Measurements from ENCODE around the gene TRAPPC12. TPM values are rescaled to one million over a fixed set of nuclear protein-coding genes. Genes with fewer than 3 reads are reported as not detected.
A peak's percentile ranks its signal among the peaks of the same experiment; 100 is the strongest.

The TRAPPC12 gene
- polyA plus RNA-seq, 1 donor (not counting 4 experiments of a cell fraction or from before 2014, with no cell fraction given), result 44.2 TPM

DNA sequence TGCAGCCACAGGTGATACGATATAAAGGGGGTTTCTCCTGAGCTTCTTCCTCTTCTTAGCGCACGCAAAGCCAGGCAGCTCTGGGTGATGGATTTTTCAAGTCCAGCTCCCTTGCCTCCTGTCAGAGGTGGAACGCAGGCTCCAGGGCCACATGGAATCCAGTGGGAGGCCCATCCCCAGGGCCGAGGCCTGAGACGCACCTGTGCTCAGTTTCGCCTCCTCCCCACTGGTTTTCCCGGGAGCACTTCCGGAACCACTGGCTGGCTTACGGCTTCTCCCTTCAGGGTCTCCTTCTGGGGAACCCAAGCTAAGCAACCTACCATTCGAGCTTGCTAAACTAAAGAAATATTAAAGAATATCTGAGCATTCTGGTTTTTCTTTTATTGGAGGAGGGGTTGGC, 63.6 kb downstream of the TRAPPC12 start:
- dilution Hi-C loops (cut with MboI; ENCODE audit: extremely low pct_ligation_motif_present, low sequenced_read_pairs), result no loop called here
- DNase-seq (ENCODE audit: low read depth, low spot score), result no peak
- no peaks in the 10 kb centered on the region for H3K27me3 ChIP-seq (ENCODE audit: control insufficient read depth, extremely low read depth, insufficient read depth, low read length)
- H4K20me1 ChIP-seq (ENCODE audit: control insufficient read depth, extremely low read depth, insufficient read depth, low read length), result no peaks in the 10 kb centered on the region
- no peak overlapping the region for H2AFZ ChIP-seq (ENCODE audit: control insufficient read depth, low read length)
- no peak overlapping the region for H3K9ac ChIP-seq (ENCODE audit: control insufficient read depth, extremely low read depth, insufficient read depth, low read length)
- no peaks in the 10 kb centered on the region for H3K4me1 ChIP-seq (ENCODE audit: control insufficient read depth, extremely low read depth, insufficient read depth, low read length)
- no peak for FAIRE-seq
- TF ChIP-seq EZH2 (IDR thresholded peaks at IDR 0.05; ENCODE audit: low read length), result no peak
- TF ChIP-seq, protein P1, sequence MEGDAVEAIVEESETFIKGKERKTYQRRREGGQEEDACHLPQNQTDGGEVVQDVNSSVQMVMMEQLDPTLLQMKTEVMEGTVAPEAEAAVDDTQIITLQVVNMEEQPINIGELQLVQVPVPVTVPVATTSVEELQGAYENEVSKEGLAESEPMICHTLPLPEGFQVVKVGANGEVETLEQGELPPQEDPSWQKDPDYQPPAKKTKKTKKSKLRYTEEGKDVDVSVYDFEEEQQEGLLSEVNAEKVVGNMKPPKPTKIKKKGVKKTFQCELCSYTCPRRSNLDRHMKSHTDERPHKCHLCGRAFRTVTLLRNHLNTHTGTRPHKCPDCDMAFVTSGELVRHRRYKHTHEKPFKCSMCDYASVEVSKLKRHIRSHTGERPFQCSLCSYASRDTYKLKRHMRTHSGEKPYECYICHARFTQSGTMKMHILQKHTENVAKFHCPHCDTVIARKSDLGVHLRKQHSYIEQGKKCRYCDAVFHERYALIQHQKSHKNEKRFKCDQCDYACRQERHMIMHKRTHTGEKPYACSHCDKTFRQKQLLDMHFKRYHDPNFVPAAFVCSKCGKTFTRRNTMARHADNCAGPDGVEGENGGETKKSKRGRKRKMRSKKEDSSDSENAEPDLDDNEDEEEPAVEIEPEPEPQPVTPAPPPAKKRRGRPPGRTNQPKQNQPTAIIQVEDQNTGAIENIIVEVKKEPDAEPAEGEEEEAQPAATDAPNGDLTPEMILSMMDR (optimal IDR thresholded peaks at IDR 0.05 in 1 of 3, IDR thresholded peaks at IDR 0.05 in 1 of 3, conservative IDR thresholded peaks at IDR 0.05 in 1 of 3; ENCODE audit: extremely low read depth in 1 of 3, insufficient read depth in 2 of 3, low read length in 3 of 3), result no peak
- no peaks in the 10 kb centered on the region for H3K9me1 ChIP-seq (ENCODE audit: control insufficient read depth, extremely low read depth, insufficient read depth, low read length)
- no peak overlapping the region for H3K4me3 ChIP-seq (ENCODE audit: control insufficient read depth in 2 of 3, extremely low read depth in 1 of 3, insufficient read depth in 2 of 3, low read depth in 1 of 3, low read length in 3 of 3)
- H3K27ac ChIP-seq (ENCODE audit: control insufficient read depth, insufficient read depth, low read length), result no peak overlapping the region
- H3K9me3 ChIP-seq (ENCODE audit: control insufficient read depth, low read depth, low read length), result no peaks in the 10 kb centered on the region
- H3K36me3 ChIP-seq (ENCODE audit: control insufficient read depth in 2 of 2, extremely low read depth in 1 of 2, insufficient read depth in 2 of 2, low read length in 2 of 2), result peaks cover 18 to 22% of the 10 kb centered on the region in 2 experiments
- no peaks in the 10 kb centered on the region for H3K79me2 ChIP-seq (ENCODE audit: control insufficient read depth, insufficient read depth, low read length)
- H3K4me2 ChIP-seq (ENCODE audit: control insufficient read depth, extremely low read depth, insufficient read depth, low read depth, low read length), result no peak overlapping the region

DNA sequence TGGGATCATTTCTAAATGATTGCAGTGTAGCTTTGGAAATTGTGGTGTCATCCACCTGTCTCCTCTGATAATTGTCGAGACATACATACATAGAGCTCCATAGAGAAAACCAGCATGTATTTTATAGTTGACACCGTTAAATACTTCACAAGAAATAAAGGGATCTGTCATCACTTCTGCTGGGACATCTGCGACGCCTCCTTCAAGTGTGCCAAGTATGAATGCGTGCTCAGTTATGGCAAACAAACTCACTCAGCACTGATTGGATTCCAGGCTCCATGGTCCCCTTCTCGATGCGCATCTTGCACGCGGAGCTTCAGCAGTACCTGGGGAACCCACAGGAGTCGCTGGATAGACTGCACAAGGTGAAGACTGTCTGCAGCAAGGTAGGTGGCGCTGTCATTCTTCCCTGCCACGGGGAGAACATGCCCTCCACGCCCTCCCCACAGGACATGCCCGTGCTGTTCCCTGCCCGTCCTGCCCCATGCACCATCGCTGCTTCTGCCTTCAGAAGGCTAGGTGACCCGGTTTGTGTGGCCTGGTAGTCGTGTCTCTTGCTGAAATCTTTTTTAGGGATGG, 64.1 kb downstream of the TRAPPC12 start:
- dilution Hi-C loops (cut with MboI; ENCODE audit: extremely low pct_ligation_motif_present, low sequenced_read_pairs), result no loop called here
- no peak overlapping the region for H3K27ac ChIP-seq (ENCODE audit: control insufficient read depth, insufficient read depth, low read length)
- FAIRE-seq, result no peak
- peaks cover 18 to 22% of the 10 kb centered on the region in 2 experiments for H3K36me3 ChIP-seq (ENCODE audit: control insufficient read depth in 2 of 2, extremely low read depth in 1 of 2, insufficient read depth in 2 of 2, low read length in 2 of 2)
- DNase-seq (ENCODE audit: low read depth, low spot score), result no peak
- no peaks in the 10 kb centered on the region for H3K79me2 ChIP-seq (ENCODE audit: control insufficient read depth, insufficient read depth, low read length)
- H2AFZ ChIP-seq (ENCODE audit: control insufficient read depth, low read length), result no peak overlapping the region
- H3K4me2 ChIP-seq (ENCODE audit: control insufficient read depth, extremely low read depth, insufficient read depth, low read depth, low read length), result no peak overlapping the region
- TF ChIP-seq EZH2 (IDR thresholded peaks at IDR 0.05; ENCODE audit: low read length), result no peak
- TF ChIP-seq, protein P1 (optimal IDR thresholded peaks at IDR 0.05 in 1 of 3, IDR thresholded peaks at IDR 0.05 in 1 of 3, conservative IDR thresholded peaks at IDR 0.05 in 1 of 3; ENCODE audit: extremely low read depth in 1 of 3, insufficient read depth in 2 of 3, low read length in 3 of 3), result peak in 2 of 3 experiments; percentile 44 to 72
- no peaks in the 10 kb centered on the region for H3K9me1 ChIP-seq (ENCODE audit: control insufficient read depth, extremely low read depth, insufficient read depth, low read length)
- no peak overlapping the region for H3K4me3 ChIP-seq (ENCODE audit: control insufficient read depth in 2 of 3, extremely low read depth in 1 of 3, insufficient read depth in 2 of 3, low read depth in 1 of 3, low read length in 3 of 3)
- H3K27me3 ChIP-seq (ENCODE audit: control insufficient read depth, extremely low read depth, insufficient read depth, low read length), result no peaks in the 10 kb centered on the region
- H3K9me3 ChIP-seq (ENCODE audit: control insufficient read depth, low read depth, low read length), result no peaks in the 10 kb centered on the region
- H3K9ac ChIP-seq (ENCODE audit: control insufficient read depth, extremely low read depth, insufficient read depth, low read length), result no peak overlapping the region
- H4K20me1 ChIP-seq (ENCODE audit: control insufficient read depth, extremely low read depth, insufficient read depth, low read length), result no peaks in the 10 kb centered on the region
- no peaks in the 10 kb centered on the region for H3K4me1 ChIP-seq (ENCODE audit: control insufficient read depth, extremely low read depth, insufficient read depth, low read length)
